ENCODE results near the gene CTSF. TPM values are rescaled to one million over a fixed set of nuclear protein-coding genes. Genes with fewer than 3 reads are reported as not detected.

The CTSF gene
- total RNA-seq, 1 donor from 2014 or later, result 85.7 TPM

GRCh38 chr11:66570850-66571180 lies 2.4 kb upstream of the CTSF start:
- Histone ChIP-seq H3K9me3 (no peaks in the 10 kb centered on the region), H3K4me3 (no peak overlapping the region), H3K36me3 (no peaks in the 10 kb centered on the region), H3K4me1 (peaks cover 20% of the 10 kb centered on the region), H3K27me3 (no peaks in the 10 kb centered on the region), H3K27ac (no peak overlapping the region)
- intact Hi-C loops (cut with DNase I), result no loop called here
- TF ChIP-seq CTCF (IDR thresholded peaks at IDR 0.05), result no peak
- no peak for TF ChIP-seq POLR2A (IDR thresholded peaks at IDR 0.05)
- DNase-seq (ENCODE audit: extremely low spot score in 2 of 2), result no peak

GRCh38 chr11:66570079-66570849 lies 1.9 kb upstream of the CTSF start:
- peaks cover 20% of the 10 kb centered on the region for H3K4me1 ChIP-seq
- no peak for TF ChIP-seq POLR2AphosphoS5 (IDR thresholded peaks at IDR 0.05; ENCODE audit: insufficient read depth in 1 of 2, low read depth in 1 of 2)
- no peak for TF ChIP-seq POLR2A (IDR thresholded peaks at IDR 0.05)
- no peak for TF ChIP-seq CTCF (IDR thresholded peaks at IDR 0.05)
- H3K4me3 ChIP-seq, result no peak overlapping the region
- no peak overlapping the region for H3K27ac ChIP-seq
- intact Hi-C loops (cut with DNase I), result no loop called here
- H3K9me3 ChIP-seq, result no peaks in the 10 kb centered on the region
- H3K36me3 ChIP-seq, result no peaks in the 10 kb centered on the region
- DNase-seq (ENCODE audit: extremely low spot score in 2 of 2), result no peak
- no peaks in the 10 kb centered on the region for H3K27me3 ChIP-seq

GRCh38 chr11:66569076-66569475 lies 670 bp upstream of the CTSF start:
- DNase-seq (ENCODE audit: extremely low spot score in 2 of 2), result peak in 1 of 2 donors; percentile 58
- TF ChIP-seq POLR2A (IDR thresholded peaks at IDR 0.05) (no peak), POLR2AphosphoS5 (IDR thresholded peaks at IDR 0.05; ENCODE audit: insufficient read depth in 1 of 2, low read depth in 1 of 2) (no peak), CTCF (IDR thresholded peaks at IDR 0.05) (no peak)
- no peaks in the 10 kb centered on the region for H3K36me3 ChIP-seq
- H3K9me3 ChIP-seq, result no peaks in the 10 kb centered on the region
- peak overlapping the region; percentile 62 for H3K27ac ChIP-seq
- H3K27me3 ChIP-seq, result no peaks in the 10 kb centered on the region
- H3K4me3 ChIP-seq, result no peak overlapping the region
- intact Hi-C loops (cut with DNase I), result no loop called here
- peaks cover 20% of the 10 kb centered on the region for H3K4me1 ChIP-seq

- H3K27ac ChIP-seq, result peak overlapping the region; percentile 62
- no peaks in the 10 kb centered on the region for H3K9me3 ChIP-seq
- H3K36me3 ChIP-seq, result no peaks in the 10 kb centered on the region
- TF ChIP-seq POLR2AphosphoS5 (IDR thresholded peaks at IDR 0.05; ENCODE audit: insufficient read depth in 1 of 2, low read depth in 1 of 2) (no peak), POLR2A (IDR thresholded peaks at IDR 0.05) (no peak), CTCF (IDR thresholded peaks at IDR 0.05) (no peak)
- no peaks in the 10 kb centered on the region for H3K27me3 ChIP-seq
- H3K4me3 ChIP-seq, result peak overlapping the region; percentile 58 to 72
- DNase-seq (ENCODE audit: extremely low spot score in 2 of 2), result no peak
- intact Hi-C loops (cut with DNase I), result no loop called here
- peaks cover 20% of the 10 kb centered on the region for H3K4me1 ChIP-seq
These were observed 651 bp downstream of the CTSF start for GRCh38 chr11:66567787-66568123.

- TF ChIP-seq POLR2A (IDR thresholded peaks at IDR 0.05), result no peak
- H3K9me3 ChIP-seq, result no peaks in the 10 kb centered on the region
- no peak overlapping the region for H3K4me3 ChIP-seq
- H3K27ac ChIP-seq, result no peak overlapping the region
- no peaks in the 10 kb centered on the region for H3K27me3 ChIP-seq
- intact Hi-C loops (cut with DNase I), result no loop called here
- H3K4me1 ChIP-seq, result peaks cover 20% of the 10 kb centered on the region
- DNase-seq (ENCODE audit: extremely low spot score in 2 of 2), result no peak
- H3K36me3 ChIP-seq, result no peaks in the 10 kb centered on the region
These were observed 2.2 kb downstream of the CTSF start for GRCh38 chr11:66566221-66566620.
